Endothelial cell (in vitro differentiated cells): ENCODE data around the gene LOXL3. TPM values are rescaled to one million over a fixed set of nuclear protein-coding genes. Genes with fewer than 3 reads are reported as not detected.

ENCODE experiments used
- DNase-seq: peaks from one replicate; pipeline ENCODE4 v3.0.0; 2021; ENCODE audit warnings: low spot score
- H3K27ac Mint-ChIP-seq: one replicate; pipeline ENCODE4 v1.8.0; 2021; ENCODE audit warnings: mixed read lengths, inconsistent platforms; ENCODE audit not compliant: unreplicated experiment
- H3K27me3 Mint-ChIP-seq: one replicate; pipeline ENCODE4 v1.8.0; 2021; ENCODE audit warnings: mild to moderate bottlenecking, moderate library complexity, mixed read lengths, inconsistent platforms; ENCODE audit not compliant: unreplicated experiment
- H3K36me3 Mint-ChIP-seq: one replicate; pipeline ENCODE4 v1.8.0; 2021; ENCODE audit warnings: mild to moderate bottlenecking, low read depth, mixed read lengths, inconsistent platforms; ENCODE audit not compliant: unreplicated experiment
- H3K4me1 Mint-ChIP-seq: one replicate; pipeline ENCODE4 v1.8.0; 2021; ENCODE audit warnings: mild to moderate bottlenecking, mixed read lengths, inconsistent platforms; ENCODE audit not compliant: unreplicated experiment
- H3K4me3 Mint-ChIP-seq: one replicate; pipeline ENCODE4 v1.8.0; 2021; ENCODE audit warnings: mild to moderate bottlenecking, mixed read lengths, inconsistent platforms; ENCODE audit not compliant: unreplicated experiment
- H3K9me3 Mint-ChIP-seq: one replicate; pipeline ENCODE4 v1.8.0; 2021; ENCODE audit warnings: mixed read lengths, inconsistent platforms; ENCODE audit not compliant: unreplicated experiment
- total RNA-seq: library from RNA; stranded (reverse); fragmentation: NEBNext Ultra II Directional; extraction: Animal tissue kit (Norgen Biotek cat#: 25700); gene quantifications from one replicate; pipeline ENCODE4 v1.2.1, GENCODE V29; 2021; ENCODE audit not compliant: unreplicated experiment
- TF ChIP-seq, protein P1 (sequence below): fragments of 200-600 bp; sonication (generic); IDR thresholded peaks from one replicate; pipeline ENCODE4 v1.5.0; 2021; ENCODE audit warnings: antibody characterized with exemption; ENCODE audit not compliant: unreplicated experiment

Gene LOXL3
- total RNA-seq, 1 donor from 2014 or later: 10.0 TPM

DNA sequence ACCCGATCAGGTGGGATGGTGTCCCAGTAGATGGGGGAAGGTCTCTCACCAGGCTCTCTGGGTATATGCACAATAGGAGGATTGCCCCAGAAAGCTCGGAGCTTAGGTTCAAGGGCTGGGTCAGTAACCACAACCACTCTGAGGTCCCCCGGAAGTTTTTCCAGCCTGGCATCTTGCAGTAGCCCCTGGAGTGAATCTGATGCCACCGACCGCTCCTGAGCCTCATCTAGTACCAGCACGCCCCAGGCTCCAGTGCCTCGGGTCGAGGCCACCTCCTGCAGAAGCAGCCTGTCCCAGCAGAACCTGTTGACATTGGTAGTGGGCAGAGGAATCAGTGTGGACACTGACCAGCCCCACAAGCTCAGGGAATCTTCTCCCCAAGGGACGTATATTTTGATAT, 29.7 kb downstream of the LOXL3 start:
- no peak overlapping the region for H3K4me3 Mint-ChIP-seq
- TF ChIP-seq, protein P1, sequence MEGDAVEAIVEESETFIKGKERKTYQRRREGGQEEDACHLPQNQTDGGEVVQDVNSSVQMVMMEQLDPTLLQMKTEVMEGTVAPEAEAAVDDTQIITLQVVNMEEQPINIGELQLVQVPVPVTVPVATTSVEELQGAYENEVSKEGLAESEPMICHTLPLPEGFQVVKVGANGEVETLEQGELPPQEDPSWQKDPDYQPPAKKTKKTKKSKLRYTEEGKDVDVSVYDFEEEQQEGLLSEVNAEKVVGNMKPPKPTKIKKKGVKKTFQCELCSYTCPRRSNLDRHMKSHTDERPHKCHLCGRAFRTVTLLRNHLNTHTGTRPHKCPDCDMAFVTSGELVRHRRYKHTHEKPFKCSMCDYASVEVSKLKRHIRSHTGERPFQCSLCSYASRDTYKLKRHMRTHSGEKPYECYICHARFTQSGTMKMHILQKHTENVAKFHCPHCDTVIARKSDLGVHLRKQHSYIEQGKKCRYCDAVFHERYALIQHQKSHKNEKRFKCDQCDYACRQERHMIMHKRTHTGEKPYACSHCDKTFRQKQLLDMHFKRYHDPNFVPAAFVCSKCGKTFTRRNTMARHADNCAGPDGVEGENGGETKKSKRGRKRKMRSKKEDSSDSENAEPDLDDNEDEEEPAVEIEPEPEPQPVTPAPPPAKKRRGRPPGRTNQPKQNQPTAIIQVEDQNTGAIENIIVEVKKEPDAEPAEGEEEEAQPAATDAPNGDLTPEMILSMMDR: no peak
- peaks cover 17% of the 10 kb centered on the region for H3K27me3 Mint-ChIP-seq
- no peak overlapping the region for H3K27ac Mint-ChIP-seq
- no peak for DNase-seq
- H3K4me1 Mint-ChIP-seq: peaks cover 19% of the 10 kb centered on the region
- H3K9me3 Mint-ChIP-seq: no peaks in the 10 kb centered on the region
- peaks cover 30% of the 10 kb centered on the region for H3K36me3 Mint-ChIP-seq

DNA sequence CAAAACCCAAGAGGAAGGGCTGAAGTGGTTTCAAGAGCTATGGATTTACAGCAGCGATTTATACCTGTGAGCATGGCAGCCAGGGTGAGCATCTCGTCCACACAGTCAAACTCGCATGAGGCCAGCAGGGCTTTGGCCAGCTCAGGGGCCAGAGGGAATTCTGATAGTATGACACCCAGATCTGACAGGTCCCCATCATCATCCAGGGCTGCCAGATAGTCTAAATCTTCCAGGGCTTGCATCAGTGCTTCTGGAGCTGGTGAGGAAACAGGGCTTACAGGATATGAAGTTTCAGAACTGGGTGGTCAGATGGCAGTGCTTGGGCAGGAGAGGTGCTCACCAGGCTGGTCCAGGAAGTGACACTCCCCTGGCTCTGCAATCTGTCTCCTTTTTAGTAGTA, 31.2 kb downstream of the LOXL3 start:
- no peak for DNase-seq
- peaks cover 24% of the 10 kb centered on the region for H3K36me3 Mint-ChIP-seq
- no peak overlapping the region for H3K27ac Mint-ChIP-seq
- H3K4me3 Mint-ChIP-seq: no peak overlapping the region
- H3K4me1 Mint-ChIP-seq: peaks cover 10% of the 10 kb centered on the region
- peaks cover 15% of the 10 kb centered on the region for H3K27me3 Mint-ChIP-seq
- no peaks in the 10 kb centered on the region for H3K9me3 Mint-ChIP-seq
- TF ChIP-seq, protein P1: no peak

DNA sequence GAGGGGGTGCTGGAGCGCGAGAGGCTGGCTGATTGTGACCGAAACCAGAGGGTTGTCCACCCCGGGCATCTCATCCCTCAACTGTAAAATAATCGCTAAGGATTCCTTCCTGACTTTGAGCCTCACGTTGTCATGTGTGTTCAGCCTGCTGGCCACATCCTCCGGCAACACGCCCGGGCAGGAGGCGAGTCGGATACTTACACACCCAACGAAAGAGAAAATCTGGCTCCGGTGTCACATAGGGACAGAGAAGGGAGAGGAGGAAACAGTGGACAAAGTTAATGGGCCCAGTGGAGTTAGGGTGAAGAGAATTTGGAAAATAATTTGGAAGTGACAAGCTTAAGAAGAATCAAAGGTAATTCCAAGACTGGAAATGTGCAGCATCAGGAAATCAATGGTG, 37.1 kb downstream of the LOXL3 start:
- H3K9me3 Mint-ChIP-seq: peaks cover 5% of the 10 kb centered on the region
- H3K27me3 Mint-ChIP-seq: peaks cover 40% of the 10 kb centered on the region
- H3K36me3 Mint-ChIP-seq: peaks cover 16% of the 10 kb centered on the region
- peak overlapping the region; percentile 62 for H3K4me3 Mint-ChIP-seq
- H3K4me1 Mint-ChIP-seq: peaks cover 15% of the 10 kb centered on the region
- no peak overlapping the region for H3K27ac Mint-ChIP-seq
- no peak for DNase-seq
- TF ChIP-seq, protein P1: no peak

DNA sequence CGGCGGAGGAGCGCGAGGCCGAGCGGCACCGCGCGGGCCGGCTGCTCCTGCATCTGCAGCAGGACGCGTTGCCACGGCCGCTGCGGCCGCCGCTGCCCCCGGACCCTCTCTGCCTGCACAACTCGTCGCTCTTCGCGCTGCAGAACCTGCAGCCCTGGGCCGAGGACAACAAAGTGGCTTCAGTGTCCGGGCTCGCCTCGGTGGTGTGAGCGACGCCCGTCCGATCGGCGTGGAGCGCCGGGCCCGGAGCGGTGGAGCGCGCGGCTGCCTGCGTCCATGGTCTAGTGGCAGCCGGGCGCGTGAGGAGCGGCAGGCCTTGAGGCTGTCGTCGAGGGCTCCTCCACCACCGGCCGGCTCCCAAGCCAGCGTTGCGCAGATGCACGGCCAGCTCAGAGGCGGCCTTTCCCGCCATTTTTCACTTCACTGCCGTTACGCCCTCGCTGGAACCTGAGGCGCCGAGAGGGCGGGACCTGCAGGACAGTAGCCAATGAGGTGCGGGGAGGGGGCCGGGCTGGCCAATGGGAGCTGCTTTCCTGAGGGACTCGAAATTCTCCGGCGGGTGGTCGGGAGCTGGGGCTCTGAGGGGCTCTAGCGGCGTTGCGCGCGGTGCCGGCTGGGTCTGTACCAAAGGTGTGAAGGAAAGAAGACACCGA, 37.6 kb downstream of the LOXL3 start:
- TF ChIP-seq, protein P1: no peak
- H3K9me3 Mint-ChIP-seq: peaks cover 5% of the 10 kb centered on the region
- peak overlapping the region; percentile 62 for H3K4me3 Mint-ChIP-seq
- no peak overlapping the region for H3K27ac Mint-ChIP-seq
- H3K27me3 Mint-ChIP-seq: peaks cover 41% of the 10 kb centered on the region
- peaks cover 16% of the 10 kb centered on the region for H3K36me3 Mint-ChIP-seq
- DNase-seq: peak; percentile 74
- peaks cover 15% of the 10 kb centered on the region for H3K4me1 Mint-ChIP-seq

DNA sequence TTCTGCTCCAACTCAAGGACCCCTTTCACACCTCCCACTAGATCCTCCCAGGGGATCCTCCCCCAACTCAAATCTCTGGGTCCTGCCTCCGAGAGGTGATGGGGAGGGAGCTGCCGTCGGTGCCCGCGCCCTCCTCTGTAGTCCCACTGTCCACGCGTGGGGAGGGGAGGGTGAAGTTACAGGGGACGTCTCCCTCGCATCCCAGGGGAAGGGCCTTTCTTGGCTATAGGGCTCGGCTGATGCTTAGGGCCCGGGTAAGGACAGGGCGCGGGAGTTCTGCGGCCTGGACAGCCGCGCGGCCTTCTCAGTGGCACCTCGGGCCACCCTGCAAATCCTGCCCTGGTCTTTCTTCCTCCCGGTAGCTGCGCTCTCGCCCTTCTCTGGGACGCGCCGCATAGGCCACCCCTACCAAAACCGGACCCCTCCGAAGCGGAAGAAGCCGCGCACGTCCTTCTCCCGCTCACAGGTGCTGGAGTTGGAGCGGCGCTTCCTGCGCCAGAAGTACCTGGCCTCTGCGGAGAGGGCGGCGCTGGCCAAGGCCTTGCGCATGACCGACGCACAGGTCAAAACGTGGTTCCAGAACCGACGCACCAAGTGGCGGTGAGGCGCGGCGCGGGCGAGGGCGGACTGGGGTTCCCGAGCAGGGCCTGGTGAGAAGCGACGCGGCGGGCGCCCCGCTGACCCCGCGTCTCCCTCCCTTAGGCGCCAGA, 38.3 kb downstream of the LOXL3 start:
- Mint-ChIP-seq H3K4me3 (no peak overlapping the region), H3K36me3 (peaks cover 16% of the 10 kb centered on the region), H3K27me3 (peaks cover 46% of the 10 kb centered on the region), H3K4me1 (peaks cover 18% of the 10 kb centered on the region), H3K27ac (no peak overlapping the region), H3K9me3 (peaks cover 5% of the 10 kb centered on the region)
- no peak for DNase-seq
- TF ChIP-seq, protein P1: no peak
